ENCODE measurements around the gene TMEM53. TPM values are rescaled to one million over a fixed set of nuclear protein-coding genes. Genes with fewer than 3 reads are reported as not detected.

The TMEM53 gene
- total and polyA plus RNA-seq, 5 donors: 12.0 to 16.8 (median 13.3) TPM

- DNase-seq: no peak
- peak; percentile 8 to 9 for ATAC-seq
- WGBS: 58% methylated on average over 25 of the region's 25 CpGs
Measured at GRCh38 chr1:44609768-44610526, 64.3 kb downstream of the TMEM53 start.

GRCh38 chr1:44609412-44609767, 64.9 kb downstream of the TMEM53 start:
- WGBS: 43% methylated on average over 10 of the region's 10 CpGs
- Histone ChIP-seq H3K27ac (ENCODE audit: low read length) (no peak overlapping the region), H3K4me3 (ENCODE audit: low read length) (no peak overlapping the region), H3K4me1 (ENCODE audit: control insufficient read depth, insufficient read depth, low read length) (no peaks in the 10 kb centered on the region), H3K9me3 (ENCODE audit: control insufficient read depth, low read length) (no peaks in the 10 kb centered on the region), H3K27me3 (ENCODE audit: control insufficient read depth, insufficient read depth) (no peaks in the 10 kb centered on the region)
- intact Hi-C loops (cut with DNase I): loop anchor here in 3 of 4 donors (2.0 to 5.0 kb wide), 2 partner anchors 43 kb away; no protein-coding TSS in a partner anchor
- DNase-seq (peak; percentile 38 to 84 (median 74)), ATAC-seq (peak; percentile 73 to 79)

More at GRCh38 chr1:44609768-44610526, 64.3 kb downstream of the TMEM53 start:
- intact Hi-C loops (cut with DNase I): loop anchor here (2.0 to 5.0 kb wide), 2 partner anchors 42 to 43 kb away; no protein-coding TSS in a partner anchor
- Histone ChIP-seq H3K9me3 (ENCODE audit: control insufficient read depth, low read length) (no peaks in the 10 kb centered on the region), H3K27me3 (ENCODE audit: control insufficient read depth, insufficient read depth) (no peaks in the 10 kb centered on the region), H3K27ac (ENCODE audit: low read length) (no peak overlapping the region), H3K4me1 (ENCODE audit: control insufficient read depth, insufficient read depth, low read length) (no peaks in the 10 kb centered on the region), H3K4me3 (ENCODE audit: low read length) (no peak overlapping the region)

GRCh38 chr1:44608141-44608540, 66.1 kb downstream of the TMEM53 start:
- Histone ChIP-seq H3K4me3 (ENCODE audit: low read length) (no peak overlapping the region), H3K4me1 (ENCODE audit: control insufficient read depth, insufficient read depth, low read length) (no peaks in the 10 kb centered on the region), H3K27ac (ENCODE audit: low read length) (no peak overlapping the region), H3K27me3 (ENCODE audit: control insufficient read depth, insufficient read depth) (no peaks in the 10 kb centered on the region), H3K9me3 (ENCODE audit: control insufficient read depth, low read length) (no peaks in the 10 kb centered on the region)
- DNase-seq (no peak), ATAC-seq (no peak)
- 84% methylated on average over 6 of the region's 6 CpGs for WGBS
- intact Hi-C loops (cut with DNase I): loop anchor here in 3 of 4 donors (2.0 to 5.0 kb wide), 2 partner anchors 44 to 45 kb away; no protein-coding TSS in a partner anchor

GRCh38 chr1:44606701-44607281, 67.5 kb downstream of the TMEM53 start:
- Histone ChIP-seq H3K9me3 (ENCODE audit: control insufficient read depth, low read length) (no peaks in the 10 kb centered on the region), H3K27me3 (ENCODE audit: control insufficient read depth, insufficient read depth) (no peaks in the 10 kb centered on the region), H3K27ac (ENCODE audit: low read length) (no peak overlapping the region), H3K4me1 (ENCODE audit: control insufficient read depth, insufficient read depth, low read length) (no peaks in the 10 kb centered on the region), H3K4me3 (ENCODE audit: low read length) (no peak overlapping the region)
- no peak for DNase-seq
- 82% methylated on average over 8 of the region's 8 CpGs for WGBS
- ATAC-seq: no peak
- intact Hi-C loops (cut with DNase I): loop anchor here in 1 of 4 donors (5.0 kb wide), 1 partner anchor 46 kb away; no protein-coding TSS in a partner anchor

GRCh38 chr1:44605914-44606615, 68.2 kb downstream of the TMEM53 start:
- Histone ChIP-seq H3K27me3 (ENCODE audit: control insufficient read depth, insufficient read depth) (no peaks in the 10 kb centered on the region), H3K27ac (ENCODE audit: low read length) (no peak overlapping the region), H3K4me3 (ENCODE audit: low read length) (no peak overlapping the region), H3K9me3 (ENCODE audit: control insufficient read depth, low read length) (no peaks in the 10 kb centered on the region), H3K4me1 (ENCODE audit: control insufficient read depth, insufficient read depth, low read length) (no peaks in the 10 kb centered on the region)
- 77% methylated on average over 12 of the region's 12 CpGs for WGBS
- ATAC-seq (no peak), DNase-seq (no peak)
- intact Hi-C loops (cut with DNase I): loop anchor here in 1 of 4 donors (5.0 kb wide), 1 partner anchor 46 kb away; no protein-coding TSS in a partner anchor

GRCh38 chr1:44604157-44604955, 69.9 kb downstream of the TMEM53 start:
- 84% methylated on average over 3 of the region's 3 CpGs for WGBS
- Histone ChIP-seq H3K27me3 (ENCODE audit: control insufficient read depth, insufficient read depth) (no peaks in the 10 kb centered on the region), H3K9me3 (ENCODE audit: control insufficient read depth, low read length) (no peaks in the 10 kb centered on the region), H3K4me3 (ENCODE audit: low read length) (no peak overlapping the region), H3K27ac (ENCODE audit: low read length) (no peak overlapping the region), H3K4me1 (ENCODE audit: control insufficient read depth, insufficient read depth, low read length) (no peaks in the 10 kb centered on the region)
- ATAC-seq (no peak), DNase-seq (no peak)
- intact Hi-C loops (cut with DNase I): no loop called here

GRCh38 chr1:44603718-44604117, 70.6 kb downstream of the TMEM53 start:
- intact Hi-C loops (cut with DNase I): no loop called here
- Histone ChIP-seq H3K27me3 (ENCODE audit: control insufficient read depth, insufficient read depth) (no peaks in the 10 kb centered on the region), H3K4me3 (ENCODE audit: low read length) (no peak overlapping the region), H3K9me3 (ENCODE audit: control insufficient read depth, low read length) (no peaks in the 10 kb centered on the region), H3K4me1 (ENCODE audit: control insufficient read depth, insufficient read depth, low read length) (no peaks in the 10 kb centered on the region), H3K27ac (ENCODE audit: low read length) (no peak overlapping the region)
- no peak for DNase-seq
- no peak for ATAC-seq
- 63% methylated on average over 4 of the region's 4 CpGs for WGBS

Other genes starting within 250 kb of the TMEM53 start
- gene ARMH1, start 233 bp upstream of the TMEM53 start, total RNA-seq: 1 to 10 TPM in 2 of 4 donors, under 1 TPM in 2; 0.39 to 1.2 (median 0.84) TPM
- 0.91 TPM for gene ARMH1, start 233 bp upstream of the TMEM53 start, polyA plus RNA-seq
- not detected for gene RNU5D-1, start 56.7 kb upstream of the TMEM53 start, total RNA-seq
- not detected for gene RNU5D-1, start 56.7 kb upstream of the TMEM53 start, polyA plus RNA-seq
- gene KIF2C, start 65.4 kb upstream of the TMEM53 start, total RNA-seq: 1 to 10 TPM in 3 of 4 donors, under 1 TPM in 1; 0.39 to 2.5 (median 1.6) TPM
- 0.66 TPM for gene KIF2C, start 65.4 kb upstream of the TMEM53 start, polyA plus RNA-seq
- gene RPS8, start 101.1 kb upstream of the TMEM53 start, total RNA-seq: 1,000 to 10,000 TPM in 1 of 4 donors, 100 to 1,000 TPM in 3; 848 to 1,081 (median 910) TPM
- gene RPS8, start 101.1 kb upstream of the TMEM53 start, polyA plus RNA-seq: 1,144 TPM
- under 1 TPM; 0.14 to 0.28 (median 0.22) TPM for gene BEST4, start 113.7 kb upstream of the TMEM53 start, total RNA-seq
- gene BEST4, start 113.7 kb upstream of the TMEM53 start, polyA plus RNA-seq: 0.18 TPM
- 10 to 100 TPM in 1 of 4 donors, 1 to 10 TPM in 3; 6.0 to 11.4 (median 8.2) TPM for gene PLK3, start 125.9 kb upstream of the TMEM53 start, total RNA-seq
- 11.0 TPM for gene PLK3, start 125.9 kb upstream of the TMEM53 start, polyA plus RNA-seq
- under 1 TPM in 3 of 4 donors, not detected in 1; 0.44 to 0.74 (median 0.47) TPM for gene DYNLT4, start 132.9 kb upstream of the TMEM53 start, total RNA-seq
- gene DYNLT4, start 132.9 kb upstream of the TMEM53 start, polyA plus RNA-seq: 1.1 TPM
- 1 to 10 TPM; 5.1 to 8.8 (median 5.7) TPM for gene BTBD19, start 134.0 kb upstream of the TMEM53 start, total RNA-seq
- gene BTBD19, start 134.0 kb upstream of the TMEM53 start, polyA plus RNA-seq: 6.4 TPM
- gene PTCH2, start 168.8 kb upstream of the TMEM53 start, total RNA-seq: under 1 TPM; 0.28 to 0.79 (median 0.54) TPM
- 0.34 TPM for gene PTCH2, start 168.8 kb upstream of the TMEM53 start, polyA plus RNA-seq

Data from right cardiac atrium (tissue), 5 donors.